A673 (cell line): ENCODE measurements around the gene SCRT2. TPM values are rescaled to one million over a fixed set of nuclear protein-coding genes. Genes with fewer than 3 reads are reported as not detected.
A peak's percentile ranks its signal among the peaks of the same experiment; 100 is the strongest.

Experiments
- BruUV-seq: library from RNA; stranded (reverse); fragments of 400-500 nt; replicated peaks from 2 replicates; lab custom pipeline; 2021; lab: Mats Ljungman, UMichigan
- CTCF ChIA-PET: fragments of 300-600 bp; sonication (Branson Sonifier 250); formaldehyde crosslinking; loops from one replicate; lab custom pipeline; 2022; ENCODE audit warnings: antibody characterized with exemption; lab: Charles Lee
- POLR2A ChIA-PET: fragments of 300-600 bp; sonication (Branson Sonifier 250); formaldehyde crosslinking; loops from one replicate; lab custom pipeline; 2022; ENCODE audit warnings: antibody characterized with exemption; ENCODE audit not compliant: low non-redundant PET; lab: Charles Lee
- DNase-seq: peaks from one replicate; pipeline ENCODE4 v3.0.0-alpha.2; 2015; ENCODE audit warnings: low spot score
- H3K27ac ChIP-seq: fragments of 200-600 bp; sonication (generic); 2 replicates; pipeline ENCODE4 v1.5.1; 2016; ENCODE audit warnings: mixed run types, low read depth, mild to moderate bottlenecking, mixed read lengths, antibody characterized with exemption, low read length; ENCODE audit not compliant: poor library complexity, severe bottlenecking
- H3K27me3 ChIP-seq: fragments of 200-600 bp; sonication (generic); replicated peaks from 2 replicates; pipeline ENCODE4 v1.6.1; 2017; ENCODE audit warnings: mixed run types, low read depth, mild to moderate bottlenecking, mixed read lengths, antibody characterized with exemption, low read length; ENCODE audit not compliant: insufficient read depth, poor library complexity
- H3K36me3 ChIP-seq: fragments of 200-600 bp; sonication (generic); 2 replicates; pipeline ENCODE4 v1.6.1; 2016; ENCODE audit warnings: mixed run types, mild to moderate bottlenecking, mixed read lengths, antibody characterized with exemption, low read length; ENCODE audit not compliant: insufficient read depth, poor library complexity, severe bottlenecking
- H3K4me1 ChIP-seq: fragments of 200-600 bp; sonication (generic); 2 replicates; pipeline ENCODE4 v1.6.1; 2017; ENCODE audit warnings: mixed run types, mild to moderate bottlenecking, mixed read lengths, antibody characterized with exemption, low read length; ENCODE audit not compliant: insufficient read depth, poor library complexity, severe bottlenecking
- H3K4me3 ChIP-seq: fragments of 200-600 bp; sonication (generic); 2 replicates; pipeline ENCODE4 v1.5.1; 2016; ENCODE audit warnings: low read depth, mixed run types, mild to moderate bottlenecking, mixed read lengths, low read length; ENCODE audit not compliant: poor library complexity, severe bottlenecking
- H3K9me3 ChIP-seq: fragments of 200-600 bp; sonication (generic); 2 replicates; pipeline ENCODE4 v1.6.1; 2016; ENCODE audit warnings: mixed run types, low read depth, mild to moderate bottlenecking, mixed read lengths, antibody characterized with exemption, low read length; ENCODE audit not compliant: poor library complexity, severe bottlenecking
- EZH2 ChIP-seq: fragments of 200-600 bp; sonication (generic); IDR thresholded peaks from 2 replicates; pipeline ENCODE4 v1.6.1; 2017; ENCODE audit warnings: borderline replicate concordance, low read depth, mild to moderate bottlenecking, mixed read lengths, antibody characterized with exemption, low read length; ENCODE audit not compliant: poor library complexity, severe bottlenecking
- intact Hi-C: fragments of 100-400 bp; cut with micrococcal nuclease; formaldehyde crosslinking; loops from one replicate; pipeline ENCODE4 v1.10.0; 2022; ENCODE audit not compliant: unreplicated experiment
- total RNA-seq: library from RNA; stranded (reverse); gene quantifications from 2 replicates; pipeline ENCODE4 v1.2.3, GENCODE V29; 2021
- TF ChIP-seq, protein P1 (sequence below): fragments of 300-800, 200-600 bp; sonication (generic); conservative IDR thresholded peaks from 2 replicates; pipeline ENCODE4 v1.5.1; 2017; ENCODE audit warnings: low read depth, mild to moderate bottlenecking, antibody characterized with exemption, low read length, moderate library complexity, mixed read lengths

The SCRT2 gene
- total RNA-seq, 1 experiment from 2014 or later = 0.69 TPM

DNA sequence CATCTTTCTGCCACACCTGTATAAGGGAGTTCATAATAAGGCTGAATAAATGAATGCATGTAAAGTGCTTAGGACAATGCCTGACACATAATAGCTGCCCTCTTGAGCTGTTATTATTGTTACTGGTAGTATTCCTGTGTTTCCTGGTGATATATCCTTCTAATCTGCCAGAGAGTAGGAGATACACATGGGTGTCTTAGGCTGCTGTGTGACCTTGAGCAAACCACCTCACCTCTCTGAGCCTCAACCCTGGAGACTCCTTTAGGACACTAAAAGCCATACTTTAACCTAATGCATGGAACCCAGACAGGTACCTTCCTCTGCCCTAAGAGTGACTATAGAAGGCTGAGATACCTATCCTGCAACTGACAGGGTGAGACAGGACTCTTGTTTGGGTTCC, 7.6 kb downstream of the SCRT2 start:
- POLR2A ChIA-PET = no interaction called here
- BruUV-seq = no TSS peak

DNA sequence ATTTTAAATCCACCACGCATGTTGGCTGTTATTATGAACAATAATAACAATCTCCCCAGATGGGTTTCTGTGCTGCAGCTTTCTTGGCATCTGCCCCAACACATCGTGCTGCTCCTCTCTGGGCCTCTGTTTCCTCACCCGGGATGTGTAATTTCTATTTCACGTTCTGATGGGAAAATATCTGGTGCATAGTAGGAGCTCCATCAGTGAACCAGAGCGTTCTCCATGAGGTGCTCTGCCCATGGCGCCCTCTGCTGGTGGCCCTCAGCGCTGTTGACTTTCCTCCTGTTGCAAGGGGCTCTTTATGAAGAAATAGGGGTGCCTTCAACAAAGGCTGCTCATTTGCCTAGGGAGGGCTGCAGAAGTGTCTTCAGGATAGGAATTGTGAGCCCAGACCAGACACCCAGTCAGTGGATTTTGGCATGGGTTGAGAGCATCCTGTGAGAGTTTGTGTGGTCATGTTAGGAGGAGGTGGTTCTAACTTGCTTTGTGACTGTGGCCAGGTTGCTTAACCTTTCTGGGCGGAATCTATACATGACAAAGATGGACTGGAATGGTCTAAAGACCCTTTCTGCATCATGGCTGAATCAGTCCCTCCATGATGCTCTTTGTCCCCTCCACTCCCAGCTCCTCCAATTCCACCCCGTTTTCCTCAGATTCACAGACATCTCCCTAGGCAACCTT, 8.1 kb downstream of the SCRT2 start:
- CTCF ChIA-PET = interaction anchor here (0.5 to 1.2 kb wide), 3 partner anchors 22 to 313 kb away, joined by 5 to 8 read pairs (median 6); no protein-coding TSS in a partner anchor
- intact Hi-C loops = no loop called here

More for the DNA sequence above, 7.6 kb downstream of the SCRT2 start:
- no peak for DNase-seq
- H3K36me3 ChIP-seq = no peaks in the 10 kb centered on the region
- peaks cover 40% of the 10 kb centered on the region for H3K27me3 ChIP-seq
- no peak overlapping the region for H3K4me3 ChIP-seq
- TF ChIP-seq, protein P1, sequence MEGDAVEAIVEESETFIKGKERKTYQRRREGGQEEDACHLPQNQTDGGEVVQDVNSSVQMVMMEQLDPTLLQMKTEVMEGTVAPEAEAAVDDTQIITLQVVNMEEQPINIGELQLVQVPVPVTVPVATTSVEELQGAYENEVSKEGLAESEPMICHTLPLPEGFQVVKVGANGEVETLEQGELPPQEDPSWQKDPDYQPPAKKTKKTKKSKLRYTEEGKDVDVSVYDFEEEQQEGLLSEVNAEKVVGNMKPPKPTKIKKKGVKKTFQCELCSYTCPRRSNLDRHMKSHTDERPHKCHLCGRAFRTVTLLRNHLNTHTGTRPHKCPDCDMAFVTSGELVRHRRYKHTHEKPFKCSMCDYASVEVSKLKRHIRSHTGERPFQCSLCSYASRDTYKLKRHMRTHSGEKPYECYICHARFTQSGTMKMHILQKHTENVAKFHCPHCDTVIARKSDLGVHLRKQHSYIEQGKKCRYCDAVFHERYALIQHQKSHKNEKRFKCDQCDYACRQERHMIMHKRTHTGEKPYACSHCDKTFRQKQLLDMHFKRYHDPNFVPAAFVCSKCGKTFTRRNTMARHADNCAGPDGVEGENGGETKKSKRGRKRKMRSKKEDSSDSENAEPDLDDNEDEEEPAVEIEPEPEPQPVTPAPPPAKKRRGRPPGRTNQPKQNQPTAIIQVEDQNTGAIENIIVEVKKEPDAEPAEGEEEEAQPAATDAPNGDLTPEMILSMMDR = no peak
- no peak for TF ChIP-seq EZH2
- no peaks in the 10 kb centered on the region for H3K4me1 ChIP-seq
- no peaks in the 10 kb centered on the region for H3K9me3 ChIP-seq
- no peak overlapping the region for H3K27ac ChIP-seq
- CTCF ChIA-PET = no interaction called here
- intact Hi-C loops = no loop called here

DNA sequence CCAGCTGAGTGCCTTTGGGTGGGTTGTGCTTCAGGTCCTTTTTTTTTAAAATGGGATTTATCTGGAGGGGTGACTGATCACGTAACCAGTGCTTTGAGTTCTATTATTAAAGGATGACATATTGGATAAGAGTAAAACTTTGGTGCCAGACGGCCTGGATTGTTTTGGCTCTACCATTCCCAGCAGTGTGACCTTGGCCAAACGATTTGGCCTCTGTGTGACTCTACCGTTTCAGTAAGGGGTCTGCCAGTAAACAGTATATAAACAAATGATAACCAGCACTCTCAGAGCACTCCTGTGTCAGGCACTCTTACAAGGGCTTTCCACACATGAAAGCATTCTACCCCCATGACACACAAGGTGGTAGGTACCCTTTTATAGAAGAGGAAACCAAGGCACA, 8.7 kb downstream of the SCRT2 start:
- CTCF ChIA-PET = interaction anchor here (0.5 to 1.2 kb wide), 3 partner anchors 21 to 312 kb away, joined by 5 to 8 read pairs (median 6); no protein-coding TSS in a partner anchor
- no peaks in the 10 kb centered on the region for H3K36me3 ChIP-seq
- no peaks in the 10 kb centered on the region for H3K4me1 ChIP-seq
- peaks cover 44% of the 10 kb centered on the region for H3K27me3 ChIP-seq
- no peaks in the 10 kb centered on the region for H3K9me3 ChIP-seq
- POLR2A ChIA-PET = no interaction called here
- no peak overlapping the region for H3K4me3 ChIP-seq
- intact Hi-C loops = no loop called here
- no peak for TF ChIP-seq EZH2
- TF ChIP-seq, protein P1 = no peak
- no peak overlapping the region for H3K27ac ChIP-seq
- DNase-seq = no peak
- no TSS peak for BruUV-seq

More for the DNA sequence above, 8.1 kb downstream of the SCRT2 start:
- POLR2A ChIA-PET = no interaction called here
- Histone ChIP-seq H3K9me3 (no peaks in the 10 kb centered on the region), H3K27me3 (peaks cover 42% of the 10 kb centered on the region), H3K4me3 (no peak overlapping the region), H3K36me3 (no peaks in the 10 kb centered on the region), H3K27ac (no peak overlapping the region), H3K4me1 (no peaks in the 10 kb centered on the region)
- TF ChIP-seq EZH2 = no peak
- TF ChIP-seq, protein P1 = peak; percentile 98
- BruUV-seq = no TSS peak
- DNase-seq = peak; percentile 53
